Measurements from ENCODE around the gene ERN1.

- TF ChIP-seq, protein P1, sequence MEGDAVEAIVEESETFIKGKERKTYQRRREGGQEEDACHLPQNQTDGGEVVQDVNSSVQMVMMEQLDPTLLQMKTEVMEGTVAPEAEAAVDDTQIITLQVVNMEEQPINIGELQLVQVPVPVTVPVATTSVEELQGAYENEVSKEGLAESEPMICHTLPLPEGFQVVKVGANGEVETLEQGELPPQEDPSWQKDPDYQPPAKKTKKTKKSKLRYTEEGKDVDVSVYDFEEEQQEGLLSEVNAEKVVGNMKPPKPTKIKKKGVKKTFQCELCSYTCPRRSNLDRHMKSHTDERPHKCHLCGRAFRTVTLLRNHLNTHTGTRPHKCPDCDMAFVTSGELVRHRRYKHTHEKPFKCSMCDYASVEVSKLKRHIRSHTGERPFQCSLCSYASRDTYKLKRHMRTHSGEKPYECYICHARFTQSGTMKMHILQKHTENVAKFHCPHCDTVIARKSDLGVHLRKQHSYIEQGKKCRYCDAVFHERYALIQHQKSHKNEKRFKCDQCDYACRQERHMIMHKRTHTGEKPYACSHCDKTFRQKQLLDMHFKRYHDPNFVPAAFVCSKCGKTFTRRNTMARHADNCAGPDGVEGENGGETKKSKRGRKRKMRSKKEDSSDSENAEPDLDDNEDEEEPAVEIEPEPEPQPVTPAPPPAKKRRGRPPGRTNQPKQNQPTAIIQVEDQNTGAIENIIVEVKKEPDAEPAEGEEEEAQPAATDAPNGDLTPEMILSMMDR (conservative IDR thresholded peaks at IDR 0.05; ENCODE audit: low read length), result peak; percentile 33
- no peak for TF ChIP-seq EZH2phosphoT487 (IDR thresholded peaks at IDR 0.05; ENCODE audit: borderline replicate concordance)
Observed at GRCh38 chr17:64081802-64082799, 47.8 kb downstream of the ERN1 start.
